Neural cell (in vitro differentiated cells): ENCODE measurements around the gene USP7. TPM values are rescaled to one million over a fixed set of nuclear protein-coding genes. Genes with fewer than 3 reads are reported as not detected.

Source experiments
- H2AFZ ChIP-seq: fragments of 200-600, 300-800 bp; sonication (generic), shearing (Covaris generic); 2 replicates; pipeline ENCODE4 v1.6.0; 2014; ENCODE audit warnings: low read depth, mild to moderate bottlenecking, antibody characterized with exemption, low read length, moderate library complexity
- H3F3A ChIP-seq: fragments of 200-600 bp; shearing (Covaris generic); 2 replicates; pipeline ENCODE4 v1.6.1; 2016; ENCODE audit warnings: mild to moderate bottlenecking, moderate library complexity, mixed read lengths, antibody characterized with exemption, low read length; ENCODE audit not compliant: insufficient read depth, poor library complexity, severe bottlenecking
- H3K27ac ChIP-seq: fragments of 200-600, 300-800 bp; sonication (generic), shearing (Covaris generic); 2 replicates; pipeline ENCODE4 v1.5.1; 2014; ENCODE audit warnings: mild to moderate bottlenecking, low read length, moderate library complexity
- H3K27me3 ChIP-seq: fragments of 300-800, 200-600 bp; sonication (generic), shearing (Covaris generic); 2 replicates; pipeline ENCODE4 v1.6.0; 2014; ENCODE audit warnings: mild to moderate bottlenecking, low read depth, low read length, moderate library complexity; ENCODE audit not compliant: insufficient read depth
- H3K36me3 ChIP-seq: fragments of 300-800, 200-600 bp; sonication (generic), shearing (Covaris generic); 2 replicates; pipeline ENCODE4 v1.5.1; 2014; ENCODE audit warnings: mild to moderate bottlenecking, antibody characterized with exemption, low read length, moderate library complexity; ENCODE audit not compliant: insufficient read depth
- H3K4me2 ChIP-seq: fragments of 300-800, 200-600 bp; sonication (generic), shearing (Covaris generic); 2 replicates; pipeline ENCODE4 v1.6.0; 2014; ENCODE audit warnings: mild to moderate bottlenecking, low read length
- H3K4me3 ChIP-seq: fragments of 300-800, 200-600 bp; sonication (generic), shearing (Covaris generic); 2 replicates; pipeline ENCODE4 v1.5.1; 2014; ENCODE audit warnings: mild to moderate bottlenecking, low read length, moderate library complexity
- H3K79me2 ChIP-seq: fragments of 200-600 bp; shearing (Covaris generic); replicated peaks from 2 replicates; pipeline ENCODE4 v1.6.0; 2014; ENCODE audit warnings: mild to moderate bottlenecking, low read length, moderate library complexity; ENCODE audit not compliant: insufficient read depth
- H3K9ac ChIP-seq: fragments of 300-800, 200-600 bp; sonication (generic), shearing (Covaris generic); 2 replicates; pipeline ENCODE4 v1.6.1; 2016; ENCODE audit warnings: mild to moderate bottlenecking, low read length, mixed read lengths
- H3K9me2 ChIP-seq: fragments of 200-600 bp; shearing (Covaris generic); 2 replicates; pipeline ENCODE4 v1.6.1; 2016; ENCODE audit warnings: mild to moderate bottlenecking, low read length, mixed read lengths; ENCODE audit not compliant: insufficient read depth
- H3K9me3 ChIP-seq: fragments of 200-600, 300-800 bp; sonication (generic), shearing (Covaris generic); 2 replicates; pipeline ENCODE4 v1.6.1; 2016; ENCODE audit warnings: mild to moderate bottlenecking, mixed run types, low read length, moderate library complexity, mixed read lengths
- H4K20me1 ChIP-seq: fragments of 200-600 bp; shearing (Covaris generic); 2 replicates; pipeline ENCODE4 v1.6.1; 2016; ENCODE audit warnings: mild to moderate bottlenecking, mixed run types; ENCODE audit not compliant: insufficient read depth
- CTCF ChIP-seq: fragments of 450-650 bp; IDR thresholded peaks from 2 replicates; pipeline ENCODE4 v1.5.1; 2014; ENCODE audit warnings: antibody characterized with exemption, mild to moderate bottlenecking, moderate library complexity; ENCODE audit not compliant: poor library complexity, severe bottlenecking
- EZH2 ChIP-seq: fragments of 200-600, 300-800 bp; shearing (Covaris generic), sonication (generic); IDR thresholded peaks from 2 replicates; pipeline ENCODE4 v1.6.1; 2014; ENCODE audit warnings: antibody characterized with exemption, low read length, borderline replicate concordance, mild to moderate bottlenecking; ENCODE audit not compliant: insufficient read depth, poor library complexity, severe bottlenecking
- MXI1 ChIP-seq: fragments of 450-650 bp; conservative IDR thresholded peaks from 2 replicates; pipeline ENCODE4 v1.6.1; 2014; ENCODE audit warnings: antibody characterized with exemption, mild to moderate bottlenecking; ENCODE audit not compliant: poor library complexity, severe bottlenecking
- POLR2AphosphoS5 ChIP-seq: IDR thresholded peaks from 2 replicates; pipeline ENCODE4 v1.6.1; 2012
- RAD21 ChIP-seq: fragments of 450-650 bp; conservative IDR thresholded peaks from 2 replicates; pipeline ENCODE4 v1.6.1; 2014; ENCODE audit warnings: antibody characterized with exemption, mild to moderate bottlenecking, moderate library complexity
- REST ChIP-seq: IDR thresholded peaks from 2 replicates; pipeline ENCODE4 v1.6.1; 2012; ENCODE audit warnings: borderline replicate concordance
- SMC3 ChIP-seq: fragments of 450-650 bp; conservative IDR thresholded peaks from 2 replicates; pipeline ENCODE4 v1.6.1; 2014; ENCODE audit warnings: antibody characterized with exemption, mild to moderate bottlenecking, moderate library complexity; ENCODE audit not compliant: poor library complexity
- TAF1 ChIP-seq: IDR thresholded peaks from 2 replicates; pipeline ENCODE4 v1.6.1; 2012; ENCODE audit warnings: low read depth
- polyA plus RNA-seq: library from polyadenylated mRNA; depleted of rRNA; stranded (reverse); fragments of >200 nt; gene quantifications from 2 replicates; pipeline ENCODE4 v1.2.3, GENCODE V29; 2014

USP7 gene
- polyA plus RNA-seq, 1 donor from 2014 or later, result 52.5 TPM

GRCh38 chr16:8892101-8892575 lies 71.6 kb downstream of the USP7 start:
- Histone ChIP-seq H3K79me2 (no peaks in the 10 kb centered on the region), H3K9me2 (no peaks in the 10 kb centered on the region), H4K20me1 (no peaks in the 10 kb centered on the region), H3F3A (no peaks in the 10 kb centered on the region), H3K9me3 (no peaks in the 10 kb centered on the region), H3K27ac (no peak overlapping the region), H3K4me2 (no peak overlapping the region), H3K36me3 (peaks cover 10% of the 10 kb centered on the region), H3K9ac (no peak overlapping the region), H3K4me3 (no peak overlapping the region), H3K27me3 (no peaks in the 10 kb centered on the region), H2AFZ (no peak overlapping the region)
- TF ChIP-seq TAF1 (no peak), CTCF (no peak)

- Histone ChIP-seq H3K9ac (no peak overlapping the region), H3K27me3 (no peaks in the 10 kb centered on the region), H3K79me2 (no peaks in the 10 kb centered on the region), H2AFZ (no peak overlapping the region), H3K4me2 (no peak overlapping the region), H3K27ac (no peak overlapping the region), H3F3A (no peaks in the 10 kb centered on the region), H3K9me3 (no peaks in the 10 kb centered on the region), H3K9me2 (no peaks in the 10 kb centered on the region), H4K20me1 (no peaks in the 10 kb centered on the region), H3K4me3 (no peak overlapping the region), H3K36me3 (peaks cover 8% of the 10 kb centered on the region)
- TF ChIP-seq POLR2AphosphoS5 (no peak), CTCF (no peak), MXI1 (no peak), RAD21 (no peak), EZH2 (no peak), SMC3 (no peak), REST (no peak)
These were observed 73.2 kb downstream of the USP7 start for GRCh38 chr16:8890549-8890921.
